ENCODE results near the gene SHF.

Gene SHF

DNA sequence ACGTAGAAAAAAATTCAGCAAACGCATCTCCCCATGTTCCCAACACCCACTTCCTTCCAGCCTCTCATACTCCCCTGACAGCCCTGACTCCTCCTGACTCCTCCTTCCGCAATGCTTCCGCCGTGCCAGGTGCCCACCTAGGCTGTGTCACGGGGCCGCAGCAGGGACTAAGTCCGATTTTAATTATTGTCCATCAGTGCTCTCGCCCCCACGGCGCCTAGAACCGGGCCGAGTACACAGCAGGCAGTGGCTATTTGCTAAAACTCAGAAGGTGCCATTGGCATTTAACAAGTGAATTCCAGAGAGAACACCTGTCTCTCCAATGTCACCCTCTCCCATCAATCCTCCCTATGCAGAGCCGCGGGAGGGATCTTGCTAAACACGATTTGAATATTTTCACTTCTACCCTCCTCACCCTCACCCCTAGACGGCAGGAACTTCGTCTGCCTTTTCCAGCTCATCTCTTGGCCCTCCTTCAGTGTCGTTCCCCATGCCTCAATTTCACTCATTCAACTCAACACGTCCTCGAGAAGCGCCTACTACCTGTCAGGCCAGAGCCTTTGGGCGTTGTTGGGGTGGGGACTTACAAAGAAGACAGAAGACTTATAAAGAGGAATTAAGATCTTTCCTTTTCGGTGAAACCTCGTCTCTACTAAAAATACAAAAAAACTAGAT is 11.5 kb upstream of the SHF start:
- DNase-seq (ENCODE audit: low spot score): peak; percentile 30

DNA sequence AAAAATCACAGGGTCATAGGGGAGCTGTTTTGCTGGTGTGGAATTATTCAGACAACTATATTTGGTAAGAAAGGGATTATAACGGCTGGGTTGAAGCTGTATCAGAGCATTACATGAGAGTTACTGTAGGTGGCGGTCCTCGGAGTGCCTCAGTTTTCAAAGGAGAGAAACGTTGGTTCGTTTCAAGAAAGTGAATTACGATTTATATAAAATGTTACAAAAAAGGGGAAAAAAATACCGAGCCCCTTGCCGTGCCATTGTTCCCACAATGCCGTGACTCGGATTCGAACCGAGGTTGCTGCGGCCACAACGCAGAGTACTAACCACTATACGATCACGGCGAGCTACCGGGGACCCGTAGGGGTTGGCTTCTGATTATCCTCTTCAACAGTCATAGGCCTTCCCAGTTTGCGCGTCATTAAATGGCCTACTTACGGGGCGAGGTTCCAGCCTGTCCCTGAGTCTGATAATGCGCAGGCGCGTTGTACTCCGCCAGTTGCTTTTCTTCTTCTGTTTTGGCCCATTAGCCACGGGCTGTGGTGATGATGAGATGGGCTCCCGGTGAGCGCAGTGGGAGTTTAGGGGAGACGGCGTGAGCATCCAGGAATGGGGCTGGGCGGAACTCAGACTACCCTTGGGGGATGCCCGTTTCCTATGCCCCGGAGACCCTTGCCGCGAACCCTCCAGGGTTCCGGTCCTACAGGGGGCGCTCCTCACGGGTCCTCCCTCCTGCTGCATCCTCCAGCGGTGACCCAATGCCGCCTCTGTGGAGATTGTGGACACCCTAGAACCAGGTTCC is 10.8 kb upstream of the SHF start:
- DNase-seq (ENCODE audit: low spot score): peak; percentile 88

DNA sequence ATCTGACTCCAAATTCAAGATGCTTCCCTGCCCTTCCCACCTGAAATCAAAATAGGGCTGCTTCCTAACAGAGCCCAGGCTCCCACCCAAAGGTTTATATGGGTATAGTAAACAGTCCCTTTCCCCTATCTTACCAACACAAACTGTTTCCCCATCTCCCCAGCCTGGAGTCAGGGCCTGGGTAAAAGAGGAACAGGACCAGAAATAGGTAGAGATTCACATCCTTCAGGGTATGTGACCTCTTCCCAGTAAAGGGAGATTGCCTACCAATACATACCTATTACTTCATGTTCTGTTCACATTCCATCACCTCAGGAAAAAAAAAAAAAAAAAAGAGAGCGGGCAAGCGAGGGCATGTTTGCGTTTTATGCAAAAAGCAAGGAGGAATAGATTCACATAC is 9.7 kb upstream of the SHF start:
- DNase-seq (ENCODE audit: low spot score): no peak

DNA sequence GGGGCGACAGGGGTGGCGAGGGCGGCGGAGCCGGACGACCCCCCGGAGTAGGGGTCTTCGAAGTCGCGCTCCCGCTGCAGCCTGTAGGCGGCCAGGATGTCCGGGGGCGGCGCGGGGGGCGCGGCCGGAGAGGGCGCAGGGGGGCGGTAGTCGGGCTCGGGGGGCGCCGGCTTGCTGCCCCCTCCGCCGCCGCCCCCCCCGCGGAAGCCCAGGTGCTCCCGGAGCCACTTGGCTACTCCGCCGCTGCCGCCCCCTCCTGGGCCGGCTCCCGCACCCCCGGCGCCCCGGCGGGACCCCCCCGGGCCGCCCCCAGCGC is 230 bp downstream of the SHF start:
- no peak for DNase-seq (ENCODE audit: low spot score)

DNA sequence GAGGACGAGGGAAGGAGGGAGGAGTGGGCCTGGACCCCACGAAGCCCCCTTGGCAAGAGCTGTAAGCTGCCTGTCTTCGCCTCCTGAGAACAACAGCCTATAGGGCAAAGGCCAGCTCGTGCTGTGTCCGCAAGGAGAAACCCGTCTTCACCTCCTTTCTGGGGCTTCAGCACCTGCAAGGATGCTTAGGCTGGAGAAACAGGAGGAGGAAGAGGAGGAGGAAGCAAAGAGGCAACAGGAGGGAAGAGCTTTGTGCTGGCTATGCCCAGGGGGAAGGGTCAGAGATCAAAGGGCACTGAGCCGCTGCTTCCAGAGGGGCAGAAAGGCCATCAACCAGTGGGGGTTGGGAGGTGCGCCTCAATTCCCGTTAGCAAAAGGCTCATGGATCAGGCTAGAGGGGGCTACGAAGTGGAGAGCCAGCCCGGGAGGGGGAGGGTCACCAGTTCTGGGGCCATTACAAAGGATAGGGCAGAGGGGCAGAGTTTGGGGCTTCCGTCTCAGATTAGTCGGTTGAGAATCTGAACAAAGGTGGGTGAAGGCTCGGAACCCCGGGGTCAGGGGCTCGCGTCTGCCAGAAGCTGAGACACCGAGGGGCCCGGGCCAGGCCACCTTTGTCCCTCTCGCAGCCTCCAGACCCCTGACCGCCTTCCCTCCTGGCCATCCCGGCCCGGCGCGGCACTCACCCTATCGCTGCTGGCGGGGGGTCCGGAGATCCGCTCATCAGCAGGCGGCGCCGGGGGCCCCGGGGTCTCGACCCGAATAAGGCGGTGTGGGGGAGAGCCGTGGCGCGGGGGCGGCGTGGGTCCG is 792 bp downstream of the SHF start:
- DNase-seq (ENCODE audit: low spot score): no peak

DNA sequence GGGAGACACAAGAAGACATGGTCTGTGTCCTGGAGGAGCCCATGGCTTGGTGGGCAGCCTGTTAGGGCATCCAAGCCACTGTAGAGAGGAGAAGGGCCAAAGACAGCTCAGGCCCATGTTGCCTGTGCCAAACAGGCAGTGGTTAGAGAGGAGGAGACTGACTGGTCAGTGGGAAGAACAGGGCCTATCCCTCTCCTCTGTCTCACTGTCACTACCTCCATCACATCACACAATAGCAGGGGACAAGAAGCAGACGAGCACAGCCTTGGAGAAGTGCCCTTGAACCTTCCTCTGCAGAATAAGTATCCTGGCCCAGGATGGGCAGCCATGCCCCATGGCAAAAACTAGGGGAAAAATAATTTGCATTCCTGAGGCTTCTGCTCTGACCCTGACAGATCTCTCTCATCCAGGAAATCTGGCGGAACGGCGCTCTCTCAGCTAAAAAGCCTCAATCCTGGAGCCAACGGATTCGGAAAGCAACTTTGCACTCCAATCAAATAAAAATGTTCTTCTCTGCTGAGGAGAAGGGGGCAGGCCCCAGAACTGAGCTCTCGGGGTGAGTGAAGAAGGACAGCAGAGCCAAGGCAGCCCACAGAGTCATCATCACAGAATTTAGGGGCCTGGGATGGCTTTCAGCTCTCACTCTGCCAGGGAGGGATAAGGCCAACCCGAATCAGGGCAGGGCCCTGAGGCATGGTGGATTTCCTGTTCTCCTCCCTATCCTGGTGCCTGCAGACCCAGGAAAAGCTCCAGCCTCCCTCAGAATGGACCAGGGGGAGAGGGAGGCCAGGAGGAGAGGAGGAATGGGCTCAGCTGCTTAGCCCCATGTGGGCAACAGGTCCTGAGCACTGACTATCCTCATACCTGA is 1.6 kb downstream of the SHF start:
- DNase-seq (ENCODE audit: low spot score): no peak

DNA sequence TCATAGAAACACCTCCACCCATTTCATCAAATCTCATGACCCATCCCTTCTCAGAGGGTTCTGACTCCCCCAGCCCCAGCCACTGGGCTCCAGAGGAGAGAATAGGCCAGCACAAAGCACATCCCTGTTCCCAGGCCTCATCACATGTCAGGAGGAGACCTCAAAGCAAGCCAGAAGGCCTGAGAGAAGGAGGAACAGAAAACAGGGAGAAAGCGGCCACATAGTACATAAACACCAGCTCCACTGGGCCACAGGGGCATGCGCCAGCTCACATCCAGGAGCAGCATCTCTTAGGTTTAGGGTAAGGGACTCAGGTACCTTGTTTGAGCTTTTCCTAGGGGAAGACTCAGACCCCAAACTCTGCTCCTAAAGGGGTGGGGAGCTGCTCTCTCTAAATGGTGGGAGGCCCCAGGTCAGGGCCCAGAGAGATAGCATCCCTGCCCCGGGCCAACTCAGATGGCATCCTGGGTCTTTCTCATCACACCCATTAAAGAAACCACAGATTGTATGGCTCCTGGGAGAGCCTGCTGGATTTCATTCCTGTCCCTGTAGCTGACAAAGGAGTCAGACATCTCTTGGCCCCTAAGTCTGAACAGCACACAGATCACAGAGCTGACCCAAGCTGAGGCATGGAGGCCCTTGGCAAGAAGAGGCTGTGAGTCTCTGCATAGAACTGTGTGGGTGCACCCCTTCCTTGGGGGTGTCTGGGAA is 2.5 kb downstream of the SHF start:
- DNase-seq (ENCODE audit: low spot score): no peak

DNA sequence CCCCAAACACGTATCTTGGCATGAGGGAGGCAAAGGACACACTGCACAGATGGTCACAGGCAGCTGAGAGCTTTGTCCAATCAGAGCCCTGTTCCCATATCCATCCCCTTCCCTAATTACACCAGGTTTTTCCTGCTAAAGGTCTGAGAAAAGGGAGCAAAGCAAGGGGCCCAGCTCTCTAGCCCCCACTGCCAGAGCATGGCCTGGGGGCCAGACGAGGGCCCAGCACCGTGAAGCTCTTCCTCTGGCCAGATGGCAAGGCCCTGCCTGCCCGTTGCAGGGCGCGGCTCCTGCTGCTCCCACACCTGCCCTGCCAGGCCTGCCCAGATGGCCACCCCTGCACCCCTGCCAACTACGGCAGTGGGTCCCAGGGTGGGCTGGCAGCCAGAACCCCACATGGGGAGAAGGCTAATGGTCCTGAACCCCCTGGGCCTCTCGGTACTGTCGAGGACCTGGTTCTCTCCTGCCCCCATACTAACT is 3.2 kb downstream of the SHF start:
- DNase-seq (ENCODE audit: low spot score): no peak

DNA sequence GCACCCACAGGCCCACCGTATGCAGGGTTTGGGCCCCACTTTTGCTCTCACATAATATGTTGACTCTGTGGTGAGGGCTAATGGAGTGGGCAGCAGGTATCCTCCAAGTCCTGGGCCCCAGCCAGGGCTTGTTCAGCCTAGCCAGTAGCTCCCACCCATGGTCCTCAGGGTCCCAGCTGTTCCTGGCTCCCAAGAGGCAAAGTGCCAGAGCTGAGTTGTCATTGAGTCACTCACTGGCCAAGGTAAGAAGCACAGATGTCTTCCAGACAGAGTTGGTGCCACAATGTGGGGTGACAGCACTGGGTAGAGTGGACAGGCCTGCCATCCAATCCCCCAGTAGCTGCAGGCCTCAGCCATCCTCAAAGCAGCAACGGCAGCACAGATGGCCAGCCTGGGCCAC is 4.3 kb downstream of the SHF start:
- DNase-seq (ENCODE audit: low spot score): no peak

DNA sequence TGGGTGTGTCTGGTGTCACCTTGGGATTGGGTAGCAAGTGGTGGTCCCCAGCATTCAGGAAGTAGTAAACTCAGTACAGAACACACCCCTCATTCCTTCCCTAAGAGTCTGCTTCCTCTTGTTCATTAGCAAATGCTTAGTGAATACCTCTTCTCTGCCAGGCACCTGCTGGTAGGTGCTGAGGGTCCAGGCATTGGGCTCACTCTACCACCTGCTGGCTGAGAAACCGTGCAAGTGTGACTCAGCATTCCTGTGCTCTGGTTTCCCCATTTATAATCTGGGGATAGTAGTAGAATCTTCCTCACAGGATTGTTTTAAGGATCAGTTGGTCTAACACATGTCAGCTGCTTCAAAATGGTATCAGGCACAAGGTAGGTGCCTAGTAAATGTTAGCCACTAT is 4.8 kb downstream of the SHF start:
- no peak for DNase-seq (ENCODE audit: low spot score)

DNA sequence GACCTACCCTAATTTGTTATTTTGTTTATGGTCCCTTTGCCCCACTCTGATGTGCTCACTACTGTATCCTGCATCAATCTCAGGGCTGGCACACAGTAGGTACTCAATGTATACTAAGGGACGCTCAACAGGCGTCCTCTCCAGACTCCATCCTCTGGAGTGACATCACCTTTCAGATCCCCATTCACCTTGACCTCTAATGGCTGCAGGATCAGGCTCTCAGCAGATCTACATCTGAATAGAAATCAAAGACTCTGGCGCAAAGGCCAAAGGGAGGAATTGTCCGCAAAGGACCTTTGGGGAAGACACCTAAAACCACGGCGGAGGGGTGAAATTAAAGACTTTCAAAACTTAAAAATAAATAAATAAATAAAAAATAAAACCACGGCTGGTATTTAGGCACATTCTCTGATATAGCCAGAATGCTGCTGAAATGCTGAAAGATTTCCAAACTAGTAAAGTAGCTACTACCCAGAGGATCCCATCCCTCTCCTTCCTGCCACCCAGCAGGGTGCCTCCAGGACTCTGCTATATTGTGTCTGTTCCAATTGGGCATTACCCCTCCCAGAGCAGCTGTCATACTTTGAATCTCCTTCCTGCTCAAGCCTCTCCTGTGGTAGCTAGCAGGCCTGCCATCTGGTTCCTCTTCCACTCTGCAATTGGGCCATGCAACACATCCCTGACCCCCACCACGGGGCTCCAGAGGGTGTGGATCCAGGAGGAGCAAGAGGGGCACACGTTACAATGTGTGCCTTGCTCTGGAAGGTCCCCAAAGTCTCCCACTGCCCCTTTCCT is 6.1 kb downstream of the SHF start:
- DNase-seq (ENCODE audit: low spot score): no peak

DNA sequence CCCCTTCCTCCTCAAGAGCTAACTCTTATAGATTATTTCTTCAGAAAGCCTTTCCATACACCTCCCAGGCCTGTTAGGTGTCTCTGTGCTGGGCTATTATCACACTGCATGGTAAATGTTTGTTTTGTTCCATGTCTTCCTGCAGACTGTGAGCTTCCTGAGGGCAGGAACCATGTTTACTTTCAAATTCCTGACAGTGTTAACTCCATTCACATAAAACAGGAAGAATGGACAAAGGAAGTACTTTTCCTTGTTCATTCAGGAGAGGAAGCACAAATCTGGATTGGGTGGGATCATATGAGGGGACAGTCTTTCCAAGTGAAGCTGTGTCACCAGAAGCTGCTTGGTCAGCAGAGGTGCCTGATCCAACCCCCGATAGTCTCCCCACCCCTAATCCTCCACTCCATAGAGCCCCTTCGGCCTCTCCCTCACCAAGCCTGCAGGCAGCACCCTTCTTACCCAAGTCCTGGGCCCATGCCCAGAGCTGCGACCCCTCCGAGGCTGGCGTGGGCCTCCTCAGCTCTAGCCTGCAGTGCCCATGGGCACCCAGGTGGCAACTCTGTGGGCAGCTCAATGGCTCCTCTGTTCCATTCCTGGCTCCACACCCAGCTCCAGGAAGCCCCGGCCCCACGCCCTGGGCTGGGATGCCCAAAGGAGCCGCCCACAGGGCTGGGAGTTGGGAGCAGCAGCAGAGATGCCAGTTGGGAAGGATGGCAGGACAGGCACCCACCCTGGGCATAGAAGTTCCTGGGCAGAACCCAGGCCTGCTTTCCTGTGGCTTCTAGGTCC is 6.9 kb downstream of the SHF start:
- DNase-seq (ENCODE audit: low spot score): no peak

DNA sequence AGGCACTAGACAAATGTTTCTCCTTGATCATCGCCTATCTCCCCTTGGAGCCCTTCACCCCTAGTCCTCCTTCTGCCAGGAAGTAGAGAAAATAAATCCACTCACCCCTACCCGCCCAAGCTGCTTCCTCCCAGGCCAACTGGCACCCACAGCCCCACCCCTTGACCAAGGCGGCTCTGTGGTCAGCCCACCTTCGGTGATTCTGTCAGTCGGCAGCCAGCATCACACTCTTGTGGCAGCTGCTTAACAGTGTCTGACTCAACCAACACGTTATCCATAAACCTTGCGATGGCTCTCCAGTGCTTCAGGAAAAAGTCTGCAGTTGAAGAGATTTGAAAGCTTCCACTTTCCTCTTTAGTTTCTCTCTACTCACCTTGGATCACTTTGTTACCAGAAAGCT is 7.6 kb downstream of the SHF start:
- no peak for DNase-seq (ENCODE audit: low spot score)

DNA sequence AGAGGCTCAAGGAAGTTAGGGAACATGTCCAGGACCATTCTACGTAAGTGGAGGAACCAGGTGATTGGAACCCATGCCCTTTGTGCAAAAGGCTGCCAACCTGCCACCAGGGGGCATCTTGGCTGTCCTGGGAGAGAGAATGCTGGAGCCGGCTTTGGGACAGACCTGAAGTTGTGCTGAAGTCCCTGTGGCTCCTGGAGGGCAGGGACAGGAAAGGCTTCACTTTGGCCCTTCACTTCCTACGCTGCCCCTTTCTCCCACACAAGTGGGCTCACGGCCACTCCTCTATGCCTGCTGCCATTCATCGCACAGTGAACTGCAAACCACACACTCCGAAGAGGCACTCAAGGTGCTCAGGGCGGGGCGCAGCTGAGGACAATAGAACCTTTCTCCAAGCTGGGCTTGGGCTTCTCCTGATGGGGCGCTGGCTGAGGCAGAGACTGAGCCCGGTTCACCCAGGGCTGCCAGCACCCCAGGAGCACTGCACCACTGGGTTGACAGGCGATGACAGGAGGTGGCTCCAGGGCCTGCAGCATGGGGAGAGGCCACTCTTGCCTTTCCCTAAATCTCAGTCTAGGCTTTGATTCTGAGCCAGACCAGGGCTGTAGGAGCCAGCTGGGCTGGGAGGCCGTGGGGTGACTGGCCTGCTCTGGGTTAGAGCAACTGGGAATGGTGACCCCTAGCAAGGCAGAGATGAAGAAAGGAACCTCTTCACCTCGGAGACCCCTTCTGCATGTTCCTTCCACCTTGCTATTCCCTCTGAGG is 8.4 kb downstream of the SHF start:
- DNase-seq (ENCODE audit: low spot score): peak; percentile 65

DNA sequence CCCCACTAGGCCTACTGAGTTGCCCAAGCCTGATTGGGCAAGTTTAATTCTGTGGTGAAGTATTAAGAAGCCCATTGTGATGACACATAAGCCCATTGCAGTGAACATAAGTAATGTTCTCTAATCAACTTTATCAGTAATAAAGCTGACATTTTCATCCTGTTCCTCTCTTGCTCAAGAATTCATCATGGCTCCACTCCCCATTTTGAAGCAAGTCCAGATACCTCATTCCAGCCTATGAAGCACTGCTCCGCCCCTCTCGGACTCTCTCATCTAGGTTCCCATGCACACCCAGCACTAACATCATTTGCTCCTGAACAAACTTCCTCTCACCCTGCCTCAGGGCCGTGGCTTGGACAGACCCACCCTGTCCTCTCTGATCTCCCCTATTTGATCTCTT is 10.5 kb downstream of the SHF start:
- no peak for DNase-seq (ENCODE audit: low spot score)

DNA sequence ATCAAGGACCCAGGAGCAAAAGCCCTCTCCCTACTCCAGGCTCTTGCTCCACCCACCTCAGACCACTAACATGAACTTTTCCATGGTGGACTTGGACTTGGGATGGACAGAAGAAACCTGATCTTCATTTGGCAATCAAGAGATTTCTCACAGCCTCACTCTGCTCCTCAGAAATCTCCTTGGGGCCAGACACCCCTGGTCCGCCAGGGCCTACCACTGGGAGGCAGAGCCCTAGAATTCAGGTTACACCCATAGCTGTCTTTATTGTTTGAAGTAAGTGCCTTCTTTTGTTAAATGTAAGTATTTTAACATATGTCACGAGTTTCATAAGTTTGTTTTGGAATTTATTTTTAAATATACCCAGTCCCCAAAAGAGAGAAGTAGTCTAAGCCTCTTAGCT is 13.2 kb downstream of the SHF start:
- no peak for DNase-seq (ENCODE audit: low spot score)

DNA sequence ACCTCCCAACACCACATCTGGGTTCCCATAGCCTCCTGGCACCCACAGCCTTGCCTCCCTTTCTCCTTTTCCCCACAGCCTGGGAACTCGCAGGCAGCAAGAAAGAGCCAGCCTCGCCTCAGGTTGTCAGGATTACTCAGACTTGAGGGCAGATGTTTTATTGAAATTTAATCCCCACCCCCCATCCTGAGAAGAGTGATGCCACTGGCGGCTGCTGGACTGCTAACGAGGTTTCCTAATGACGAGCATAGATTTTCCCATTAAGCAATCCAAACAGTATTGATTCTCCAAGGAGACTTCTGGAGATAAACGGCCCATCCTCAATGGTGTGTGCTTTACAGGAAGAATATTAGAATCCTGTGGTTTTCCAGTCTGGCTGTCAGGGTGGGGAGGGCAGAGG is 13.7 kb downstream of the SHF start:
- DNase-seq (ENCODE audit: low spot score): no peak

DNA sequence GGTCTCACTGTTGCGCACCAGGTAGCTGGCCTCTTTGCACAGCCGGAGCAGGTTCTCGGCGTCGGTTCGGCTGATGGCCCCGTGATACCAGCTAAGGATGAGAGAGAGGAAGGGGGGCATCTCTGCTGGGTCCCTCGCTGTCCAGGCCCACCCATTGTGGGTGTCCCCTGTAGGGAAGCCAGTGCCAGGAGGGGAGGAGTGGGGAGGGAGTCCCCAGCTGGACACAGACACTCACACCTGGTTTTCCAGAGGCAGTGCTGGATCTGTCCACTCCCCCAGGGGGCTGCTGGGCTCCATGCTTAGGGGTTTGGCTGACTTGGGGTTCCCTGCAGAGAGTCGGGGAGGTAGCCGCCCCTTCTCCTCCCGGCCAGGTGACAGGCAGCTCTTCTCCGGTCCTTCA is 15.9 kb downstream of the SHF start:
- no peak for DNase-seq (ENCODE audit: low spot score)
